Measurements from ENCODE around the gene DAZ4.
"Not testable (repeated sequence)": the region's sequence is repeated elsewhere in the genome, so short reads cannot be mapped to it uniquely, and the experiment has no call there.

Gene DAZ4, protein sequence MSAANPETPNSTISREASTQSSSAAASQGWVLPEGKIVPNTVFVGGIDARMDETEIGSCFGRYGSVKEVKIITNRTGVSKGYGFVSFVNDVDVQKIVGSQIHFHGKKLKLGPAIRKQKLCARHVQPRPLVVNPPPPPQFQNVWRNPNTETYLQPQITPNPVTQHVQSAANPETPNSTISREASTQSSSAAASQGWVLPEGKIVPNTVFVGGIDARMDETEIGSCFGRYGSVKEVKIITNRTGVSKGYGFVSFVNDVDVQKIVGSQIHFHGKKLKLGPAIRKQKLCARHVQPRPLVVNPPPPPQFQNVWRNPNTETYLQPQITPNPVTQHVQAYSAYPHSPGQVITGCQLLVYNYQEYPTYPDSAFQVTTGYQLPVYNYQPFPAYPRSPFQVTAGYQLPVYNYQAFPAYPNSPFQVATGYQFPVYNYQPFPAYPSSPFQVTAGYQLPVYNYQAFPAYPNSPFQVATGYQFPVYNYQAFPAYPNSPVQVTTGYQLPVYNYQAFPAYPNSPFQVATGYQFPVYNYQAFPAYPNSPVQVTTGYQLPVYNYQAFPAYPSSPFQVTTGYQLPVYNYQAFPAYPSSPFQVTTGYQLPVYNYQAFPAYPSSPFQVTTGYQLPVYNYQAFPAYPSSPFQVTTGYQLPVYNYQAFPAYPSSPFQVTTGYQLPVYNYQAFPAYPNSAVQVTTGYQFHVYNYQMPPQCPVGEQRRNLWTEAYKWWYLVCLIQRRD

DNA sequence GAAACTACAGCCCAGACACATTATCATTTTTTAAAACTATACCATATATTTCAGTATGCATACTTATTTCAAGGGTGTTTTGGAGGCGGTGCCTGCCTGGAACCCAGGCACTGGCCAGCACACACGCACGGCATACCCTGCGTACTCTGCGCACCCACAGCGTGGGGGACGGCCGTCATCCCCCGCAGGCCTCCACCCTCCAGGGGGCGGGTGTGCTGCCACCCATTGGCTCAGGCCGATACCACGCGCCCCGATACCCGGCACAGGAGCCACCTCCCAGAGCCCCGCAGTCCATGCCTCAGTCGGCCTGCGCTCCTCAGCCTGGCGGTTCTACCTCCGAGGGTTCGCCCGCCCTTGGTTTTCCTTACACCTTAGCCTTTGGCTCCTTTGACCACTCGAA lies at the start of gene DAZ4:
Gene DAZ4 (plus strand): TSS at position 301 of the 400 bp plus-strand sequence. CDS start 208 bp downstream, outside the sequence.
- DNase-seq (ENCODE audit: low spot score), result not testable (repeated sequence)

- DNase-seq (ENCODE audit: low spot score), result not testable (repeated sequence)
Observed at GRCh38 chrY:24813293-24813692, 20.4 kb upstream of the DAZ4 start, which contains the start of gene DAZ3. TSS of gene DAZ3 (minus strand) at chrY:24813393. CDS start at chrY:24813185, 208 bp downstream.

DNA sequence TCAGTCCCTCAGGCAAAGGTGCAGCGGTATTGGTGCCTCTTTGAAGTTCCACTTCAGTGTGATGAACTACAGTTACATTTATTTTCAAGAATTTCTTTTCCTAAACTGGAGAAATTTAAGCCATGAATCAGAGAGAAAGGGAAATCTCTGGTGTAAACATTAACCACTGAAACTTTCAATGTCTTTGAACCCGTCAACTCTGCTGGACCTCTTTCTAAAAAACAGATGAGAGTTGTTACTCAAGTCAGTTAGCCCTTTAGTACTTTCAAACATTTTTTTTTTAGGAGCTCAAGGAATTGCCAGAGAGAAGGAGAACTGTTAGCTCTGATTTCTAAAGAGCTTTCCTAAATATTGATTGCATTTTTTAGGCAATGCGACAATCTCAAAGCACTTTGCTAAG lies 11.9 kb upstream of the DAZ4 start:
- not testable (repeated sequence) for DNase-seq (ENCODE audit: low spot score)

DNA sequence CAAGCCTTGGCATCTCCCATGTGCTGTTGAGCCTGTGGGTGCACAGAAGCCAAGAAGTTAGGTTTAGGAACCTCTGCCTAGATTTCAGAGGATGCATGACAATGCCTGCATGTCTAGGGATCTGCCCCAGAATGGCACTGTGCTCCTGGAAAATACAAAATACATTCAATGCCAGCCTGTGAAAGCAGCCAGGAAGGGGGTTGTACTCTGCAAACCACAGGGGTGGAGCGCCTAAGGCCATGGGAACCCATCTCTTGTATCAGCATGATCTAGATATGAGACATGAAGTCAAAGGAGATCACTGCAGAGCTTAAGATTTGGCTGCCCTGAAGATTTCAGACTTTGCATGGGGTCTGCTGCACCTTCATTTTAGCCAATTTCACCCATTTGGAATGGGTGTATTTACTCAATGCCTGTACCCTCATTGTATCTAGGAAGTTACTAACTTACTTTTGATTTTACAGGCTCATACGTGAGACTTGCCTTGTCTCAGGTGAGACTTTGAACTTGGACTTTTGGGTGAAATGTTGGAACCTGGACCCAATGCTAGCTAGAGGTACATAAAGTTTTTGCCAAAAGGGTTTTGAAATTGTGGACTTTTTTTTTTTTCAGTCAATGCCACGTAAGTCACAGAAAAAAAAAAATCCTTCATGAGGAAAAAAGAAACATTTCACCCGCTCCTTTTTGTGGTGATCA lies 9.4 kb upstream of the DAZ4 start:
- DNase-seq (ENCODE audit: low spot score), result not testable (repeated sequence)

GRCh38 chrY:24825069-24825468 lies 8.7 kb upstream of the DAZ4 start:
- DNase-seq (ENCODE audit: low spot score), result not testable (repeated sequence)
